SJSA1 (cell line): Measurements from ENCODE around the gene SLIT3. TPM values are rescaled to one million over a fixed set of nuclear protein-coding genes. Genes with fewer than 3 reads are reported as not detected.
"Not testable (repeated sequence)": the region's sequence is repeated elsewhere in the genome, so short reads cannot be mapped to it uniquely, and the experiment has no call there.

Experiments used
- DNase-seq, 2 experiments: peaks; one replicate each; pipeline ENCODE4 v3.0.0-alpha.2; 2015 to 2020; ENCODE audit warnings: low spot score in 2 of 2, low read depth in 1 of 2
- H3K27ac ChIP-seq: fragments of 250-450 bp; sonication (Bioruptor Pico); 2 replicates; pipeline ENCODE4 v1.5.1; 2020; ENCODE audit warnings: mild to moderate bottlenecking, moderate library complexity
- H3K27me3 ChIP-seq: fragments of 250-450 bp; sonication (Bioruptor Pico); replicated peaks from 2 replicates; pipeline ENCODE4 v1.5.1; 2020; ENCODE audit warnings: mild to moderate bottlenecking, moderate library complexity
- H3K36me3 ChIP-seq: fragments of 250-450 bp; sonication (Bioruptor Pico); 2 replicates; pipeline ENCODE4 v1.5.1; 2020; ENCODE audit warnings: mild to moderate bottlenecking
- H3K4me1 ChIP-seq: fragments of 250-450 bp; sonication (Bioruptor Pico); replicated peaks from 2 replicates; pipeline ENCODE4 v1.6.1; 2021; ENCODE audit warnings: mild to moderate bottlenecking
- H3K4me3 ChIP-seq: fragments of 250-450 bp; sonication (Bioruptor Pico); 2 replicates; pipeline ENCODE4 v1.5.1; 2020; ENCODE audit warnings: mild to moderate bottlenecking
- H3K9me3 ChIP-seq: fragments of 250-450 bp; sonication (Bioruptor Pico); replicated peaks from 2 replicates; pipeline ENCODE4 v1.5.1; 2020; ENCODE audit warnings: mild to moderate bottlenecking
- total RNA-seq: library from RNA; depleted of rRNA; stranded (reverse); fragments of >200 nt; shearing (Covaris generic); gene quantifications from 2 replicates; pipeline ENCODE4 v1.2.3, GENCODE V29; 2014

SLIT3 gene
- total RNA-seq, 1 experiment from 2014 or later = 19.0 TPM

- Histone ChIP-seq H3K4me1 (no peaks in the 10 kb centered on the region), H3K36me3 (no peaks in the 10 kb centered on the region; the same call in 1 of the 2 replicates), H3K27me3 (no peaks in the 10 kb centered on the region), H3K9me3 (no peaks in the 10 kb centered on the region), H3K27ac (no peak overlapping the region), H3K4me3 (no peak overlapping the region)
- no peak for DNase-seq
These were observed 152.7 kb downstream of the SLIT3 start for GRCh38 chr5:169148138-169148740.

DNA sequence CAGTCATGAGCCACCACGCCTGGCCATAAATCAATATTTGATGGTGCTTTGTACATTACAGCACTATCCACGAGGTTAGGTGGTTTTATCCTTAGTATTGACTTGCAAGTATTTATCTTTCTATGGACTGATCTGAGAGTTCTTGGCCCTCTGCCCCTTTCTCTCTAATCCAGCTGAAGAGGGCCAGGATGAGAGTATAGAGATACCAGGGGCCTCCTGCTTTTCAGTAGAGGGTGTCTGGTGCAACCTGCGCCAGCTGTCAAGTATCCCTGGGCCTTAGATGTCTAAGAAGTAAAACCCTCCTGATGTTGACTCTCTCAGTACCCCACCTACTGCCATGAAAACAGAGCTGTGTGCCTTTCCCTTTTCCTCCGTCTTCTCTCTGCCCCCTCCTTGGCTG is 153.4 kb downstream of the SLIT3 start:
- H3K4me3 ChIP-seq = no peak overlapping the region
- H3K9me3 ChIP-seq = no peaks in the 10 kb centered on the region
- H3K4me1 ChIP-seq = no peaks in the 10 kb centered on the region
- no peaks in the 10 kb centered on the region for H3K27me3 ChIP-seq
- no peak overlapping the region for H3K27ac ChIP-seq
- no peak for DNase-seq
- H3K36me3 ChIP-seq = no peaks in the 10 kb centered on the region; the same call in 1 of the 2 replicates

DNA sequence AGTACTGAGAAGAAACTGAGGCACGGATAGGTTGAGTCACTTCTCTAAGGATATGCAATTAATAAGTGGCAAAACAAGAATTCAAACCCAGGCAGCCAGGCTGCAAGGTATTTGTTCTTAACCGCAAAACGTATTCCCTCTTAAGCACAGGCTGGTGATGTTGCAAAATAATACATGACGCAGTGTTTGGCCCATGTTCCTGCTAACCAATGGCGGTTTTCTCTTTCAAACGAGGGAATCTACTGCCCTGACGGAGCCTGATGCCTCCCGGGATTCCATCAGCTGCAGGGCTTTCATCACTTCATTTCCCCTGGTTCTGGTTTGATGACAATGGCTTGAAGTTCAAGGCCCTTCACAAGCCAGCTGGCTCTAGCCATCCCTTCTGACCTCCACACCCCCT is 154.8 kb downstream of the SLIT3 start:
- no peaks in the 10 kb centered on the region for H3K27me3 ChIP-seq
- H3K4me1 ChIP-seq = no peaks in the 10 kb centered on the region
- no peak overlapping the region for H3K4me3 ChIP-seq
- H3K27ac ChIP-seq = no peak overlapping the region
- H3K36me3 ChIP-seq = no peaks in the 10 kb centered on the region; the same call in 1 of the 2 replicates
- H3K9me3 ChIP-seq = no peaks in the 10 kb centered on the region
- no peak for DNase-seq

GRCh38 chr5:169142264-169142970 is 158.5 kb downstream of the SLIT3 start:
- no peak overlapping the region for H3K27ac ChIP-seq
- no peak for DNase-seq

DNA sequence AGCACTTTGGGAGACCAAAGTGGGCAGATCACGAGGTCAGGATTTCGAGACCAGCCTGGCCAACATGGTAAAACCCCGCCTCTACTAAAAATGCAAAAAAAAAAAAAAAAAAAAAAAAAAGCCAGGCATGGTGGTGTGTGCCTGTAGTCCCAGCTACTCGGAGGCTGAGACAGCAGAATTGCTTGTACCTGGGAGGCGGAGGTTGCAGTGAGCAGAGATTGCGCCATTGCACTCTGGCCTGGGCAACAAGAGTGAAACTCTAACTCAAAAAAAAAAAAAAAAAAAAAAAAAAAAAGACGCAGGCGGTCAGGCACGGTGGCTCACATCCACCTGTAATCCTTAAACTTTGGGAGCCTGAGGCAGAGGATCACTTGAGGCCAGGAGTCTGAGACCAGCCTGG is 160.7 kb downstream of the SLIT3 start:
- not testable (repeated sequence) for H3K9me3 ChIP-seq, H3K27me3 ChIP-seq, H3K27ac ChIP-seq, DNase-seq, H3K4me1 ChIP-seq, H3K36me3 ChIP-seq, H3K4me3 ChIP-seq

More at GRCh38 chr5:169142264-169142970, 158.5 kb downstream of the SLIT3 start:
- Histone ChIP-seq H3K36me3 (no peaks in the 10 kb centered on the region), H3K4me1 (no peaks in the 10 kb centered on the region), H3K4me3 (no peak overlapping the region), H3K9me3 (no peaks in the 10 kb centered on the region), H3K27me3 (no peaks in the 10 kb centered on the region)

DNA sequence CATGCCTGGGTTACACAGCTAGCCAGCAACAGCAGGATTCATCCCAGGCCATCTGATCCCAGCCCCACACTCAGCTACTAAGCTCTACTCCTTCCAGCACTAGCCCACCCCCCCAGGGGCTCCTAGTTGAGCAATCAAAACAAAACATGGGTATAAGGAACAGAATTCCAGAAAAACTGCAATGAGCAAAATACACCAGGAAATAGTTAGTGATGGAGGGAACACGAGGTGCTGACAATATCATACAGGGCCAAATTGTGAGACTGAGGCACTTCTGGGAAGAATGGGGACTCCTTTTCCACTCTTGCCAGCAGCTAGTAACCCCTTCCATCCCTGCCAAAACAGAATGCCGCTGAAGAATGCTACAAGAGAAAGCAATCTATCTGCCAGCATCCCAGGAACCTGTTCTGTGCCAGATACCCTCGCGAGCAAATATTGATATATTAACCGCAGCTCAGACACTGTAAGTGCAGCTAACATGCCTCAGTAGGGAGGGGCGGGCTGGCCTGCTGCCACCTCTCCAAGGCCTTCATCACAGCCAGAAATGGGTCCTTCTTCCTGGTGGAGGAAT is 161.4 kb downstream of the SLIT3 start:
- H3K27me3 ChIP-seq = no peaks in the 10 kb centered on the region
- no peak overlapping the region for H3K27ac ChIP-seq
- H3K4me3 ChIP-seq = no peak overlapping the region
- no peaks in the 10 kb centered on the region for H3K4me1 ChIP-seq
- no peaks in the 10 kb centered on the region for H3K9me3 ChIP-seq
- no peak for DNase-seq
- no peaks in the 10 kb centered on the region for H3K36me3 ChIP-seq

DNA sequence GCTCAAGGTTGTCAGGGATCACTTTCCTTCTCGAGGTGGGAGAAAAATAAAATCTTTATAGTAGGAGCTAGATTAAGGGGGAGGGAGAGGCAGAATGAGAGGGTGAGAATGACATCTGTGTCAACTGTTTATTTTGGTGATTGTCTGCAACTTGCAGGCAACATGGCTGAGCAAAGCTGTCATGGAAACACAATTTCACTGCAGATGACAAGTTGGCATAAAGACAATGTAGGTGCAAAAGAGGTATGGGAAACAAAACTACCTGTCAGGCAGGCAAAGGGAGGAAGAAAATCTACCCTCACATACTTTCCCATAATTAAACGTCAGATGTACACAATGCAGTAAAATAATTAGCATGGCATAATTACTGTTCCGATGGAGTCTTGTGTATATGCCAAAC is 167.4 kb downstream of the SLIT3 start:
- Histone ChIP-seq H3K4me3 (no peak overlapping the region), H3K27ac (no peak overlapping the region), H3K27me3 (no peaks in the 10 kb centered on the region), H3K36me3 (no peaks in the 10 kb centered on the region), H3K4me1 (no peaks in the 10 kb centered on the region), H3K9me3 (no peaks in the 10 kb centered on the region)
- no peak for DNase-seq

DNA sequence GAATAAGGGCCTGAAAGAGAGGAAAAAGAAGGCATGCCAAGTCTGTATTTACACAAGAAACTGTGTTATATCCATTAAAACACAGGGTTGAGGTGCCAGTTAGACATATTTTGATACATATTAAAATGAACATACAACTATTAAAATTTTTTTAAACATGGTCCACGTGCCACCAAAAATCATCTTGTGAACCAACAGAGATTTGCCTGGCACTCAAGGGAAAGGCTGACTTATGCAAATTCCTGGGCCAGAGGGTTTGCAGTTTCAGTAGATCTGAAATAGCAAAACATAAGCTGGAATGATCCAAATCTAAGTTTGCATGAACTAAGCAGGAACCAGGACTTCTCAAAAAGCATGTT is 168.7 kb downstream of the SLIT3 start:
- no peak for DNase-seq
- Histone ChIP-seq H3K4me3 (no peak overlapping the region), H3K36me3 (no peaks in the 10 kb centered on the region), H3K27me3 (no peaks in the 10 kb centered on the region), H3K4me1 (no peaks in the 10 kb centered on the region), H3K27ac (no peak overlapping the region), H3K9me3 (no peaks in the 10 kb centered on the region)

DNA sequence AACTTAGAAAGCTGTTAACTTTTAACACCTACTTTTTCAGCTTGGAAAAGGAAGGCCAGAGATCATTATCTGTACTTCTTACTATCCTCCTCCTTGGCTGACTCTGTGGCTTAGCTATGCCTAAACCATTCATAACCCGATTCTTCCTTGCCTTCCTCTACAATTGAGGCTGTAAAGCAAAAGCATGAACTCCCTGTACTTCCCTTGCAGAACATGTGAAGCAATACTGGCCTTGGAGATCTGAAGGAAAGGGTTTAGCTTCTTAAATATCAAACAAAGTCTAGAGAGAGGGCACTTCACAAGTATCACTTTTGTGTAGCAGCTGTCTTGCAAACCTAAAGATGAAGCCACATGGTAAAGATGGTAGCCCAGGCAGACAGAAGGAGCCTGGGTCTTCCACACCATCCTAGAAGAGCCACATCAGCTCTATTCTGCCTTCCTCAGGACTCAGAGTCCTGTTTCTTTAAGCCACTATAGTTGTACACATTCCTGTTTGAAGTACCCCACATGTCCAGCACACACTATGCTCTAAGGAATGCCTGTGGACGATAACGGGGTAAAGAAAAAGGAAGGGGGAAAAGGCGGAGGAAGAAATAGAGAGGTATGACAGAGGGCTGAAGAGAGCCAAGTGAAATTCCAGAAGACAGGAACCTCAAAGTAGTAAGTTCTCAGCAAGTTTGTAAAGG is 169.2 kb downstream of the SLIT3 start:
- H3K27me3 ChIP-seq = no peaks in the 10 kb centered on the region

GRCh38 chr5:169128679-169129078 is 172.3 kb downstream of the SLIT3 start:
- Histone ChIP-seq H3K27me3 (no peaks in the 10 kb centered on the region), H3K4me3 (no peak overlapping the region), H3K4me1 (no peaks in the 10 kb centered on the region), H3K27ac (no peak overlapping the region), H3K9me3 (no peaks in the 10 kb centered on the region), H3K36me3 (no peaks in the 10 kb centered on the region)
- no peak for DNase-seq

More for the DNA sequence above, 169.2 kb downstream of the SLIT3 start:
- Histone ChIP-seq H3K4me3 (no peak overlapping the region), H3K9me3 (no peaks in the 10 kb centered on the region), H3K36me3 (no peaks in the 10 kb centered on the region), H3K4me1 (no peaks in the 10 kb centered on the region), H3K27ac (no peak overlapping the region)
- no peak for DNase-seq

DNA sequence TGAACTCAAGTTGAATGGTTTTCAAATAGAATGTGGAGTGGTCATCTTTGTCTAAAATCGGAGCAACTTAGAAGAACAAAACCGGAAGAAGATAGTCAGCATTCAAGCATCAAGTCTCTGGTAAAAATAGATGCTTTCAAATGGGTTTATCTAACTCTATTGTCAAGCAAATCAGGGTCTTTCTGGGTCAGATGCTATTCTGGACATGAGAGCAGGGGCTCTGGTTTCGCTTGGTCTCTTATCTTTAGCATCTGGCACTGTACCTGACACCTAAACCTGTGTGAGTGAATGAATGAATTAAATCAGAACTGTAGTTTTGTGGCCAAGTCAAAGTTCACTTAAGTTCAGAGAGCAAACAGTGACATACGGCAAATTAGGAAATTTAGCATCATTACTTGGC is 173.5 kb downstream of the SLIT3 start:
- no peaks in the 10 kb centered on the region for H3K27me3 ChIP-seq
- no peak for DNase-seq
- H3K4me1 ChIP-seq = no peaks in the 10 kb centered on the region
- no peak overlapping the region for H3K27ac ChIP-seq
- no peak overlapping the region for H3K4me3 ChIP-seq
- no peaks in the 10 kb centered on the region for H3K9me3 ChIP-seq
- H3K36me3 ChIP-seq = no peaks in the 10 kb centered on the region

DNA sequence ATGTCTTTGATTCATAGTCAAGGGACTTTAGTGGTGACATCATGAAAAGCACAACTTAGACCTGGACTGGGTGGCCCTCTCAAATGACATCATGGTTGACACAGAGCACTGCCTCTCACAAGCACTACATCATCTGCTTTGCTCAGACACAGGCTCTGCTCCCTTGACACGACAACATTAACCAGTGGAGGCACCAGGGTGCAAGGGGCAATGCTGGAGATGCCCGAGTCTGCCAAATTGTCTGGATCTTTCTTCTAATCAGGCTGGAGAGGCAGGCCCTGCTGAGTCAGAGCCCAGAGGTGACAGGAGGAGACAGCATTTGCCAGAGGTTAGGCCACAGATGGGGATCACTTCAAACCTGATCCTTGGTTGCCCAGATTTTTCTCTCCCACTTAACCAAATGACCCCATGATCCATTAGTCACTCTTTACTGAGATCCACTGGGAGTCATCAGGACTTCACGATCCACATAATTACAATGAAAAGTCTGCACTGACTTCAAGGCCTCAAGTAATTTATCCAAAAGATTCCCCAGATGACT is 174.4 kb downstream of the SLIT3 start:
- H3K9me3 ChIP-seq = no peaks in the 10 kb centered on the region
- no peak overlapping the region for H3K4me3 ChIP-seq
- no peak for DNase-seq
- no peak overlapping the region for H3K27ac ChIP-seq
- no peaks in the 10 kb centered on the region for H3K27me3 ChIP-seq
- no peaks in the 10 kb centered on the region for H3K4me1 ChIP-seq
- no peaks in the 10 kb centered on the region for H3K36me3 ChIP-seq

- DNase-seq = no peak
- H3K4me3 ChIP-seq = no peak overlapping the region
- H3K27me3 ChIP-seq = no peaks in the 10 kb centered on the region
- H3K27ac ChIP-seq = no peak overlapping the region
- H3K4me1 ChIP-seq = no peaks in the 10 kb centered on the region
- H3K9me3 ChIP-seq = no peaks in the 10 kb centered on the region
- H3K36me3 ChIP-seq = no peaks in the 10 kb centered on the region
These were observed 175.4 kb downstream of the SLIT3 start for GRCh38 chr5:169125571-169125970.

DNA sequence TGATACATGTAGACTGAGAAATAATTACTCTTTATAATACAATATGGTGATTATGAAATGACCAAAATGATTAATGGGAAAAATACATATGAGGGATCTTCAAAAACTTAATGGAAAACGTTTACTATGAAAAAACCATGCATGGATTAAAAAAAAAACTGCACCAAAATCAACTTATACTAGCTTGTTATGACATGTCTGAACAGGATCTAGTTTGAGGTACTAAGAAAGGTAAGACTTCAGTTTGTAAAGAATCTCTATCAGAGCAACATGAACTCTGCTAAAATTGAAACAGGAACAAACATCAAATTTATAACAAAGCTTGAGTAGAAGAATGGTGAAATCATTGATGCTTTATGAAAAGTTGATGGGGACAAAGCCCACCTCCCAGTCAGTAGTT is 178.0 kb downstream of the SLIT3 start:
- Histone ChIP-seq H3K4me1 (no peaks in the 10 kb centered on the region), H3K9me3 (no peaks in the 10 kb centered on the region), H3K27me3 (no peaks in the 10 kb centered on the region), H3K27ac (no peak overlapping the region), H3K4me3 (no peak overlapping the region), H3K36me3 (no peaks in the 10 kb centered on the region)
- no peak for DNase-seq
